Thoracic aorta (tissue), 2 donors: ENCODE measurements around the gene FMNL2. TPM values are rescaled to one million over a fixed set of nuclear protein-coding genes. Genes with fewer than 3 reads are reported as not detected.

Experiments used
- ATAC-seq: fragments of 150-250 bp; one replicate; pipeline ENCODE4 v1.8.0; 2017; ENCODE audit warnings: low read depth; ENCODE audit not compliant: insufficient number of reproducible peaks, low FRiP score
- DNase-seq: peaks from one replicate; pipeline ENCODE4 v3.0.0-alpha.2; 2020; ENCODE audit warnings: low spot score
- H3K27ac ChIP-seq, 2 donors: fragments of 200-600 bp; sonication (generic); 1 replicate in 1 of 2; 2 replicates in 1 of 2; pipeline ENCODE4 v1.5.1; 2016; ENCODE audit warnings: mild to moderate bottlenecking in 2 of 2, moderate library complexity in 2 of 2
- H3K27me3 ChIP-seq: fragments of 200-600 bp; sonication (generic); replicated peaks from 2 replicates; pipeline ENCODE4 v1.6.0; 2016; ENCODE audit warnings: mild to moderate bottlenecking; ENCODE audit not compliant: insufficient read depth
- H3K36me3 ChIP-seq: fragments of 200-600 bp; sonication (generic); one replicate; pipeline ENCODE4 v1.5.1; 2016
- H3K4me1 ChIP-seq, 2 donors: fragments of 200-600 bp; sonication (generic); 1 replicate in 1 of 2; 2 replicates in 1 of 2; pipeline versions ENCODE4 v1.5.1 to v1.6.0; 2016; ENCODE audit warnings: low read depth in 2 of 2, mild to moderate bottlenecking in 1 of 2; ENCODE audit not compliant: control insufficient read depth in 1 of 2
- H3K4me3 ChIP-seq: fragments of 200-600 bp; sonication (generic); 2 replicates; pipeline ENCODE4 v1.5.1; 2016; ENCODE audit warnings: mild to moderate bottlenecking
- H3K9me3 ChIP-seq: fragments of 200-600 bp; sonication (generic); 2 replicates; pipeline ENCODE4 v1.5.1; 2016
- total RNA-seq, 2 donors: library from RNA; depleted of rRNA; stranded (reverse); fragments of >200 nt; gene quantifications; one replicate each; pipeline versions ENCODE4 v1.1.0 to v1.2.3, GENCODE V29; 2016
- TF ChIP-seq, protein P1 (sequence below): fragments of 200-600 bp; sonication (generic); IDR thresholded peaks from one replicate; pipeline ENCODE4 v1.5.1; 2019; ENCODE audit warnings: antibody characterized with exemption

The FMNL2 gene
- total RNA-seq, 2 donors from 2014 or later = 30.6 to 87.0 TPM

DNA sequence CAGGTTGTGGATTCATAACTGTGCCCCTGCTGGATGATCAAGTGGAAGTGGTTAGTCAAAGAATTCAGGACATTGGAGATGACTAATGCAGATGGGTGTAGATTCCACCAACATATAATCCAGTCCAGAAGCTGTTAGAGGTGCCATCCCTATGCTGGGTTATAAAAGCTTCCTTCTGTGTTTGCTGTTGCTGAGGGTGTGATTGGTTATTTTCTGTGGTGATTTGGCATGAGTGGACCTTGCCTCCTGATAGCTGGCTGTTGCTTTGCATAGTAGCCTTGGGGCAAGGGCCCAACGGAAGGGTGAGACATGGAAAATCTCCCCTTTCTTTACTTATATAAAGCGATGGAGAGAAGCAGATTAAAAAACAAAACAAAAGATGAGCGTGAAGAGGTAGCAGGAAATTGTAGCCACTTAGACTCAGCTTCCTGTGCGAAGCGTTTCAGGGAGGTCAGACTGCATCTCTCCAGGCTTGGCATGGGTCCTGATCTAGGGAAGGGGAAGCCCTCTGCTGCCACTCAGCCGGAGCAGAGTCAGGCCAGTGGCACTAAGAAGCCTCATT lies 190.4 kb downstream of the FMNL2 start:
- no peak overlapping the region for H3K27ac ChIP-seq
- no peak for ATAC-seq
- no peaks in the 10 kb centered on the region for H3K27me3 ChIP-seq
- TF ChIP-seq, protein P1, sequence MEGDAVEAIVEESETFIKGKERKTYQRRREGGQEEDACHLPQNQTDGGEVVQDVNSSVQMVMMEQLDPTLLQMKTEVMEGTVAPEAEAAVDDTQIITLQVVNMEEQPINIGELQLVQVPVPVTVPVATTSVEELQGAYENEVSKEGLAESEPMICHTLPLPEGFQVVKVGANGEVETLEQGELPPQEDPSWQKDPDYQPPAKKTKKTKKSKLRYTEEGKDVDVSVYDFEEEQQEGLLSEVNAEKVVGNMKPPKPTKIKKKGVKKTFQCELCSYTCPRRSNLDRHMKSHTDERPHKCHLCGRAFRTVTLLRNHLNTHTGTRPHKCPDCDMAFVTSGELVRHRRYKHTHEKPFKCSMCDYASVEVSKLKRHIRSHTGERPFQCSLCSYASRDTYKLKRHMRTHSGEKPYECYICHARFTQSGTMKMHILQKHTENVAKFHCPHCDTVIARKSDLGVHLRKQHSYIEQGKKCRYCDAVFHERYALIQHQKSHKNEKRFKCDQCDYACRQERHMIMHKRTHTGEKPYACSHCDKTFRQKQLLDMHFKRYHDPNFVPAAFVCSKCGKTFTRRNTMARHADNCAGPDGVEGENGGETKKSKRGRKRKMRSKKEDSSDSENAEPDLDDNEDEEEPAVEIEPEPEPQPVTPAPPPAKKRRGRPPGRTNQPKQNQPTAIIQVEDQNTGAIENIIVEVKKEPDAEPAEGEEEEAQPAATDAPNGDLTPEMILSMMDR = no peak
- peaks cover 7 to 29% of the 10 kb centered on the region in 2 donors for H3K4me1 ChIP-seq
- no peak overlapping the region for H3K4me3 ChIP-seq
- no peaks in the 10 kb centered on the region for H3K9me3 ChIP-seq
- no peak for DNase-seq
- no peaks in the 10 kb centered on the region for H3K36me3 ChIP-seq

DNA sequence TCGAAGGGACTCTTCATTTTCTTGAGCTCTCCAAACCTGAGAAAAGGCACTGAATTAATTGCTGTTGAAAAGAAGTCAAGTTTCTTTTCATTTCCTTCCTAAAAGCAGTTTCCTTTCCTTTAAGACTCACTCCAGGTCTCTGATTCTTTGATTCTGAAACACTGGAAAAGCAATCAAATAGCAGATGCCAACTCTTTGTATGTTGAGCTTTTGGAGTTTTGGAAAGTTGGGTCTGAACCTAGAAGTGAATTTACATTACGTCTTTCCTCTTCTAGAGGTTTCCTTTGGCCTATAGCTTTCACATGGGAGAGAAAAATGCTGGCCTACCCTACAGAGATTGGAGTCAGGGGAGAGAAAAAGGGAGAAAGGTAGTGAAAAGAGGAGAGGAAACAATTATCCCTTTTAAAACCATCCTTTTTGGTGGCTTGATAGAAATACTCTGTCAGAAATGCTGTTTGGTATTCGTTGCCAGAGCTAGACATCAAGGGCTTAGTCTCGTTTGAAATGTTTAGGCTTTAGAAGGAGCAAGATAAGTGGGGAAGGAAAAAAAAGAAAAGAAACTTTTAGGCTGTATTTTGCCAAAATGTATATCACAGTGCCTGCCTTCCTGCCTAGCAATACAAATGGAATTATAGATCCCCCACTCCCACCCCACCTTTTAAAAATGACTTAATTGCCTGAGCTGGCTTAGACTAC lies 194.6 kb downstream of the FMNL2 start:
- TF ChIP-seq, protein P1 = no peak
- ATAC-seq = no peak

DNA sequence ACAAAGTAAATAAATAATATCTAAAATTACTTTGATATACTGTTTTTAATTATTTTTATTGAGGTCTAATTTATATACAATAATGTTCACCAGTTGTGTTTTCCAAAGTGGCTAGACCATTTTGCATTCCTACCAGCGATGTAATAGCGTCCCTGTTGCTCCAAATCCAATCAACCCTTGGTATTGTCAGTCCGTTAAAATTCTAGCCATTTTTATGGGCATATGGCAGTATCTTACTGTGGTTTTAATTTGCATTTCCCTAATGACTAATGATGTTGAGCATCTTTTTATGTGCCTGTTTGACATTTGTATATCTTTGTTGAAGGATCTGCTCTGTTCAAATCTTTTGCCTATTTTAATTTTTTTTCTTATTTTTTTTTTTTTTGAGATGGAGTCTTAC lies 197.3 kb downstream of the FMNL2 start:
- H3K36me3 ChIP-seq = no peaks in the 10 kb centered on the region
- ATAC-seq = no peak

More for the DNA sequence above, 194.6 kb downstream of the FMNL2 start:
- Histone ChIP-seq H3K4me3 (peak overlapping the region; percentile 1), H3K36me3 (no peaks in the 10 kb centered on the region), H3K27ac (peak overlapping the region; percentile 41 to 50), H3K9me3 (no peaks in the 10 kb centered on the region), H3K27me3 (no peaks in the 10 kb centered on the region), H3K4me1 (peaks cover 13 to 44% of the 10 kb centered on the region in 2 donors)
- no peak for DNase-seq

DNA sequence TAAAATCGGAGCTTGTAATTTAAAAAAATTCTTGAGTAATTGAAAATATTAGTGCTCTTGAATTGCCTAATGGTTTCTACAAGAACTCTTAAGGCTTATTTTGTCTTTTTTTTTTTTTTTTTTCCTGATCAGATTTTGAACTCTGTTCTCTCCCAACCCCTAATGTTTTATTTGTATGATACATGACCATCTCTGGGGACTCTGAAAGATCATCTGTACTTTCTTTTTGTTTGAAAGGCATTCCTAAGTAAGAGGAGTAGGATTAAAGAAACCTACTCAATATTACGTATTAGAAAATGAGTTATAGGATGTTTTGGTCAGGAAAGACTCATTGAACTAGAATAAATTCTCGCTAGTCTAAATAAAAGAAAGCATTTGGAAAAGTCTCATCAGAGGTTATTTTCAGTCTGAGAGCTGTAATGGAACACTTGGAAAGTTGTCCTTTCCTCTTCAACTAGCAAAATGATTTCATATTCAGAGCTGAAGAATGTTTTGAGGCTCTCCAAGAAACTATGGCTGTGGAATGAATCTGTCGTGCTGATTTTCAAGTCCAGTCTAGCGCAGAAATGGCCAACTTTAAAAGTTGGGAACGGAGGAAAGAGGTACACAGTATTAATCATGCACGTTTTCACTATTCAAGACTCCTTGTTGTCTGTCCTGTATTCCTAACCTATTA lies 199.6 kb downstream of the FMNL2 start:
- H3K36me3 ChIP-seq = no peaks in the 10 kb centered on the region
- DNase-seq = no peak
- H3K27ac ChIP-seq = peak overlapping the region; percentile 59 to 65
- ATAC-seq = peak; percentile 37
- H3K27me3 ChIP-seq = no peaks in the 10 kb centered on the region
- H3K4me3 ChIP-seq = peak overlapping the region; percentile 52
- H3K9me3 ChIP-seq = no peaks in the 10 kb centered on the region
- H3K4me1 ChIP-seq = peaks cover 14 to 43% of the 10 kb centered on the region in 2 donors
- TF ChIP-seq, protein P1 = no peak

More for the DNA sequence above, 197.3 kb downstream of the FMNL2 start:
- TF ChIP-seq, protein P1 = no peak
- H3K4me1 ChIP-seq = peaks cover 14 to 48% of the 10 kb centered on the region in 2 donors
- no peak for DNase-seq
- no peaks in the 10 kb centered on the region for H3K27me3 ChIP-seq
- H3K27ac ChIP-seq = no peak overlapping the region
- H3K9me3 ChIP-seq = no peaks in the 10 kb centered on the region
- no peak overlapping the region for H3K4me3 ChIP-seq

DNA sequence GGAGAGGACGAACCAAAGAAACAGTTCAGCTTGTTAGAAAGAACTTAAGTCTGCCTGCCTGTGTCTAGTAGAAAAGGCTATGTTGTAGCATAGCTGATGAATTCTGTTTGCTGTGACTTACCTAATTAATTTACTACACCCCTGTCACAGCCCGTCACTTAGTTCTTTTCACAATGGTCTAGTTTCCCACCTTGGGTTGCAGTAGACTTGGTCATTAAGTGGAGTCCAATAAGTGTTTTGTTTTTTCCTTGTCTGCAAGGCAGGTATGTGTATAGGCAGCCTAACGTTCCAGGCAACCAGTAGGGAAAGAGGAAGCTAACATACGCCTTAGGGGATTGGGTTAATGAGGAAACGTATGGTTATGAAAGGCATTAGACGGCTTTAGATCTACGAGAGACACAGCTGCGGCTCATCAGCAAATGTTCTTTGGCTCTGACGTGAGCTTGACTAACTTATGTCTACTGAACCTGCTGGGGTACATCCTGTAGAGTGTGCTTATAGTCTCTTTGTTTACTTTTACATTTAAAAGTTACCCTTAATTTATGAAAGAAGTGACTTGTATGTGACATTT lies 202.2 kb downstream of the FMNL2 start:
- no peaks in the 10 kb centered on the region for H3K27me3 ChIP-seq
- DNase-seq = no peak
- H3K27ac ChIP-seq = no peak overlapping the region
- no peaks in the 10 kb centered on the region for H3K36me3 ChIP-seq
- peaks cover 14 to 34% of the 10 kb centered on the region in 2 donors for H3K4me1 ChIP-seq
- no peak overlapping the region for H3K4me3 ChIP-seq
- ATAC-seq = peak; percentile 15
- TF ChIP-seq, protein P1 = no peak
- H3K9me3 ChIP-seq = no peaks in the 10 kb centered on the region
